Stomach (tissue), 4 donors: ENCODE results near the gene GALNT2.

ENCODE experiments used
- POLR2A ChIP-seq, 4 donors: fragments of 450-650 bp; IDR thresholded peaks; one replicate each; pipeline ENCODE4 v1.6.1; 2016; ENCODE audit warnings: antibody characterized with exemption in 4 of 4, control low read depth in 2 of 4, mild to moderate bottlenecking in 1 of 4, moderate library complexity in 1 of 4
- TF ChIP-seq, protein P1 (sequence below), 7 experiments: fragments of 450-650 bp in 4 of 7; fragments of 200-600 bp in 3 of 7; sonication (generic) in 3 of 7; IDR thresholded peaks; one replicate each; pipeline ENCODE4 v1.5.1; 2016 to 2019; ENCODE audit warnings: antibody characterized with exemption in 7 of 7, control low read depth in 2 of 7, mild to moderate bottlenecking in 1 of 7

DNA sequence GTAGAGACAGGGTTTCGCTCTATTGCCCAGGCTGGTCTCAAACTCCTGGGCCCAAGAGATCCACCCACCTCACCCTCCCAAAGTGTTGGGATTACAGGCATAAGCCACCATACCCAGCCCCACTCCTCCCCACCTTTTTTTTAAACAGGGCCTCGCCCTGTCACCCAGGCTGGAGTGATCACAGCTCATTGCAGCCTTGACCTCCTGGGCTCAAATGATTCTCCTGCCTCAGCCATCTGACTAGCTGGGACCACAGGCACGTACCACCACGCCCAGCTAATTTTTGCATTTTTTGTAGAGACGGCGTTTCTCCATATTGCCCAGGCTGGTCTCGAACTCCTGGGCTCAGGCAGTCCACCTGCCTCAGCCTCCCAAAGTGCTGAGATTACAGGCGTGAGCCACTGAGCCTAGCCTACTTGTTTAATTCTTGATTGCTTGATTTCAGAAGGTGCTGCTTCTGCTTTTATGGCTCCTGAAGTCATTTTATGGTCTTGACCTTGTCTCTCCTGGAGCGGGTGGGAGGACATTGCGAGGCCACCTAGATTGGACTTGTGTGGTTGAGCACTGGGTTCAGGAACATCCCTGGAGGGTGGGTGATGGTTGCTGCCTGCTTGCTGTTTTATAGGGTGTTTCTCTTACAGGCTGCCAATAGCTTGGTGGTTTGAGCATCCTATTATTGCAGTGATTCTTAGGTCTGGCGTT is 81.9 kb downstream of the GALNT2 start:
- TF ChIP-seq, protein P1, sequence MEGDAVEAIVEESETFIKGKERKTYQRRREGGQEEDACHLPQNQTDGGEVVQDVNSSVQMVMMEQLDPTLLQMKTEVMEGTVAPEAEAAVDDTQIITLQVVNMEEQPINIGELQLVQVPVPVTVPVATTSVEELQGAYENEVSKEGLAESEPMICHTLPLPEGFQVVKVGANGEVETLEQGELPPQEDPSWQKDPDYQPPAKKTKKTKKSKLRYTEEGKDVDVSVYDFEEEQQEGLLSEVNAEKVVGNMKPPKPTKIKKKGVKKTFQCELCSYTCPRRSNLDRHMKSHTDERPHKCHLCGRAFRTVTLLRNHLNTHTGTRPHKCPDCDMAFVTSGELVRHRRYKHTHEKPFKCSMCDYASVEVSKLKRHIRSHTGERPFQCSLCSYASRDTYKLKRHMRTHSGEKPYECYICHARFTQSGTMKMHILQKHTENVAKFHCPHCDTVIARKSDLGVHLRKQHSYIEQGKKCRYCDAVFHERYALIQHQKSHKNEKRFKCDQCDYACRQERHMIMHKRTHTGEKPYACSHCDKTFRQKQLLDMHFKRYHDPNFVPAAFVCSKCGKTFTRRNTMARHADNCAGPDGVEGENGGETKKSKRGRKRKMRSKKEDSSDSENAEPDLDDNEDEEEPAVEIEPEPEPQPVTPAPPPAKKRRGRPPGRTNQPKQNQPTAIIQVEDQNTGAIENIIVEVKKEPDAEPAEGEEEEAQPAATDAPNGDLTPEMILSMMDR (IDR thresholded peaks at IDR 0.05), result no peak
- TF ChIP-seq POLR2A (IDR thresholded peaks at IDR 0.05), result no peak
